H1 (cell line): ENCODE measurements around the gene NECTIN1. TPM values are rescaled to one million over a fixed set of nuclear protein-coding genes. Genes with fewer than 3 reads are reported as not detected.

Experiments
- CTCF ChIA-PET: fragments of 300-600 bp; sonication (Branson Sonifier 250); formaldehyde crosslinking; loops from one replicate; lab custom pipeline; 2021; ENCODE audit not compliant: partially characterized antibody; lab: Charles Lee
- POLR2A ChIA-PET: fragments of 300-600 bp; sonication (Branson Sonifier 250); formaldehyde crosslinking; loops from one replicate; lab custom pipeline; 2021; ENCODE audit warnings: inconsistent platforms; ENCODE audit not compliant: partially characterized antibody; lab: Charles Lee
- DNase-seq, 2 experiments: peaks; one replicate each; pipeline versions ENCODE4 v3.0.0 to v3.0.0-alpha.2; 2010 to 2022; ENCODE audit warnings: low spot score in 2 of 2, low read depth in 1 of 2, mixed read lengths in 1 of 2
- FAIRE-seq: peaks from 2 replicates; lab custom pipeline; 2011; peaks lifted over from hg19 to GRCh38; lab: Jason Lieb, UNC
- H2AFZ ChIP-seq: 2 replicates; pipeline ENCODE4 v1.8.1; 2012; ENCODE audit warnings: low read length, inconsistent platforms
- H2AK5ac ChIP-seq: 2 replicates; pipeline ENCODE4 v1.6.1; 2013; ENCODE audit warnings: low read depth, low read length
- H2BK120ac ChIP-seq: replicated peaks from 2 replicates; pipeline ENCODE3; 2013; ENCODE audit warnings: low read depth, low read length, inconsistent platforms
- H2BK12ac ChIP-seq: 2 replicates; pipeline ENCODE4 v1.6.1; 2013; ENCODE audit warnings: low read depth, low read length
- H2BK15ac ChIP-seq: 2 replicates; pipeline ENCODE4 v1.6.1; 2013; ENCODE audit warnings: low read length
- H2BK20ac ChIP-seq: 2 replicates; pipeline ENCODE4 v1.6.1; 2013; ENCODE audit warnings: low read length
- H2BK5ac ChIP-seq: 2 replicates; pipeline ENCODE4 v1.6.1; 2013; ENCODE audit warnings: low read depth, low read length
- H3K14ac ChIP-seq: 2 replicates; pipeline ENCODE4 v1.6.1; 2013; ENCODE audit warnings: inconsistent platforms; ENCODE audit not compliant: insufficient read length
- H3K18ac ChIP-seq: 2 replicates; pipeline ENCODE4 v1.6.1; 2013; ENCODE audit warnings: low read length; ENCODE audit errors: extremely low read depth
- H3K23ac ChIP-seq: 2 replicates; pipeline ENCODE4 v1.6.1; 2013; ENCODE audit warnings: inconsistent platforms; ENCODE audit not compliant: insufficient read length
- H3K23me2 ChIP-seq: 2 replicates; pipeline ENCODE4 v1.6.1; 2013; ENCODE audit warnings: low read depth, low read length
- H3K27ac ChIP-seq: 2 replicates; pipeline ENCODE4 v1.6.1; 2011; ENCODE audit warnings: low read depth, low read length, inconsistent platforms
- H3K27me3 ChIP-seq, 4 experiments: replicated peaks in 1 of 4; 1 replicate in 1 of 4; 2 replicates in 3 of 4; pipeline versions ENCODE4 v1.6.1 to v1.8.1; 2011 to 2013; ENCODE audit warnings: low read length in 3 of 4, mild to moderate bottlenecking in 3 of 4, inconsistent platforms in 2 of 4, mixed read lengths in 2 of 4, moderate library complexity in 1 of 4; ENCODE audit not compliant: control insufficient read depth in 3 of 4, insufficient read depth in 3 of 4; ENCODE audit errors: extremely low read depth in 1 of 4
- H3K36me3 ChIP-seq, 4 experiments: 2 replicates each; pipeline versions ENCODE4 v1.6.1 to v1.8.1; 2011 to 2013; ENCODE audit warnings: mild to moderate bottlenecking in 4 of 4, low read length in 3 of 4, moderate library complexity in 2 of 4, control low read depth in 1 of 4, inconsistent platforms in 1 of 4; ENCODE audit not compliant: insufficient read depth in 4 of 4, control insufficient read depth in 2 of 4
- H3K4ac ChIP-seq: replicated peaks from 2 replicates; pipeline ENCODE3; 2013; ENCODE audit warnings: low read length, low read depth, mixed read lengths, inconsistent platforms; ENCODE audit not compliant: insufficient read length
- H3K4me1 ChIP-seq, 4 experiments: replicated peaks in 1 of 4; 1 replicate in 1 of 4; 2 replicates in 3 of 4; pipeline versions ENCODE4 v1.6.1 to v1.8.1; 2011 to 2013; ENCODE audit warnings: low read length in 3 of 4, inconsistent platforms in 2 of 4, mixed read lengths in 1 of 4; ENCODE audit not compliant: insufficient read depth in 4 of 4, control insufficient read depth in 3 of 4
- H3K4me2 ChIP-seq, 2 experiments: 2 replicates each; pipeline versions ENCODE4 v1.6.1 to v1.8.1; 2011 to 2013; ENCODE audit warnings: low read depth in 2 of 2, low read length in 2 of 2, control low read depth in 1 of 2, inconsistent platforms in 1 of 2, mild to moderate bottlenecking in 1 of 2; ENCODE audit not compliant: insufficient read depth in 1 of 2
- H3K4me3 ChIP-seq, 4 experiments: fragments of 200-600, 300-600 bp in 1 of 4; sonication (generic), shearing (Covaris generic), sonication (Bioruptor Twin) in 1 of 4; 2 replicates each; pipeline versions ENCODE4 v1.5.1 to v1.8.1; 2011 to 2016; ENCODE audit warnings: low read length in 4 of 4, low read depth in 3 of 4, control low read depth in 2 of 4, inconsistent platforms in 2 of 4, mild to moderate bottlenecking in 2 of 4, mixed read lengths in 1 of 4, moderate library complexity in 1 of 4; ENCODE audit not compliant: insufficient read depth in 2 of 4; ENCODE audit errors: extremely low read depth in 1 of 4
- H3K56ac ChIP-seq: replicated peaks from 2 replicates; pipeline ENCODE3; 2013; ENCODE audit warnings: low read depth, mild to moderate bottlenecking, mixed read lengths, low read length, inconsistent platforms; ENCODE audit not compliant: insufficient read length
- H3K79me1 ChIP-seq: 2 replicates; pipeline ENCODE4 v1.6.1; 2013; ENCODE audit warnings: low read depth, low read length, control low read depth
- H3K79me2 ChIP-seq, 2 experiments: 2 replicates each; pipeline versions ENCODE4 v1.6.1 to v1.8.1; 2012 to 2013; ENCODE audit warnings: low read length in 2 of 2, mild to moderate bottlenecking in 2 of 2, inconsistent platforms in 1 of 2; ENCODE audit not compliant: insufficient read depth in 2 of 2, control insufficient read depth in 1 of 2
- H3K9ac ChIP-seq, 4 experiments: replicated peaks in 1 of 4; 1 replicate in 1 of 4; 2 replicates in 3 of 4; pipeline versions ENCODE4 v1.6.1 to v1.8.1; 2011 to 2013; ENCODE audit warnings: low read depth in 3 of 4, low read length in 3 of 4, control low read depth in 2 of 4, mild to moderate bottlenecking in 2 of 4, moderate library complexity in 2 of 4, inconsistent platforms in 1 of 4; ENCODE audit errors: extremely low read depth in 1 of 4
- H3K9me3 ChIP-seq, 2 experiments: 2 replicates each; pipeline versions ENCODE4 v1.6.1 to v1.8.1; 2012 to 2013; ENCODE audit warnings: mild to moderate bottlenecking in 2 of 2, moderate library complexity in 2 of 2, control low read depth in 1 of 2, inconsistent platforms in 1 of 2, low read depth in 1 of 2, low read length in 1 of 2, mixed read lengths in 1 of 2; ENCODE audit not compliant: insufficient read depth in 2 of 2
- H4K20me1 ChIP-seq, 2 experiments: replicated peaks in 1 of 2; 2 replicates each; pipeline versions ENCODE3 to v1.8.1; 2011 to 2013; ENCODE audit warnings: inconsistent platforms in 2 of 2, low read length in 2 of 2, mild to moderate bottlenecking in 1 of 2; ENCODE audit not compliant: insufficient read depth in 2 of 2, control insufficient read depth in 1 of 2
- H4K5ac ChIP-seq: 2 replicates; pipeline ENCODE4 v1.6.1; 2013; ENCODE audit warnings: low read length, low read depth, mixed read lengths, inconsistent platforms; ENCODE audit not compliant: insufficient read length
- H4K8ac ChIP-seq: 2 replicates; pipeline ENCODE4 v1.8.0; 2013; ENCODE audit warnings: mild to moderate bottlenecking, moderate library complexity, low read length, inconsistent platforms; ENCODE audit not compliant: insufficient read depth; ENCODE audit errors: extremely low read depth
- H4K91ac ChIP-seq: replicated peaks from 2 replicates; pipeline ENCODE3; 2013; ENCODE audit warnings: low read length, mixed read lengths, inconsistent platforms; ENCODE audit not compliant: insufficient read length
- BACH1 ChIP-seq: IDR thresholded peaks from 2 replicates; pipeline ENCODE4 v1.6.1; 2012; ENCODE audit warnings: low read length, improper control_type of control experiment
- BCL11A ChIP-seq, 2 experiments: IDR thresholded peaks; one replicate each; pipeline ENCODE4 v1.6.1; 2011; ENCODE audit warnings: low read depth in 2 of 2, low read length in 2 of 2, mild to moderate bottlenecking in 2 of 2
- CEBPB ChIP-seq: IDR thresholded peaks from 2 replicates; pipeline ENCODE4 v1.6.1; 2012; ENCODE audit warnings: low read depth, low read length
- E2F6 ChIP-seq: IDR thresholded peaks from 2 replicates; pipeline ENCODE4 v1.6.1; 2012; ENCODE audit warnings: inconsistent platforms
- GABPA ChIP-seq: IDR thresholded peaks from 2 replicates; pipeline ENCODE4 v1.6.1; 2011; ENCODE audit warnings: mild to moderate bottlenecking, low read length, moderate library complexity, borderline replicate concordance; ENCODE audit not compliant: insufficient read depth
- GTF2F1 ChIP-seq: IDR thresholded peaks from 2 replicates; pipeline ENCODE4 v1.6.1; 2012; ENCODE audit warnings: low read depth, low read length, improper control_type of control experiment, borderline replicate concordance
- HDAC2 ChIP-seq, 2 experiments: fragments of 300-600 bp in 1 of 2; sonication (generic) in 1 of 2; IDR thresholded peaks; 2 replicates each; pipeline ENCODE4 v1.6.1; 2011 to 2012; ENCODE audit warnings: low read depth in 2 of 2, low read length in 2 of 2, mild to moderate bottlenecking in 2 of 2, moderate library complexity in 2 of 2, borderline replicate concordance in 1 of 2, inconsistent platforms in 1 of 2
- KDM1A ChIP-seq: fragments of 200-600, 300-600 bp; sonication (generic); IDR thresholded peaks from 2 replicates; pipeline ENCODE4 v1.7.1; 2016; ENCODE audit warnings: mild to moderate bottlenecking, low read length, borderline replicate concordance
- KDM5A ChIP-seq: fragments of 200-600 bp; IDR thresholded peaks from 2 replicates; pipeline ENCODE4 v1.7.1; 2012; ENCODE audit warnings: mild to moderate bottlenecking, low read length, inconsistent platforms, mixed read lengths
- RFX5 ChIP-seq: IDR thresholded peaks from 2 replicates; pipeline ENCODE4 v1.6.1; 2011; ENCODE audit warnings: low read depth, low read length, improper control_type of control experiment, borderline replicate concordance
- SAP30 ChIP-seq: fragments of 300-600 bp; sonication (generic); IDR thresholded peaks from 2 replicates; pipeline ENCODE4 v1.7.1; 2012; ENCODE audit warnings: low read length, moderate library complexity, mild to moderate bottlenecking, inconsistent platforms; ENCODE audit not compliant: insufficient read depth, insufficient replicate concordance
- SP4 ChIP-seq: IDR thresholded peaks from 2 replicates; pipeline ENCODE4 v1.6.1; 2012; ENCODE audit warnings: low read length, inconsistent platforms
- SUZ12 ChIP-seq: fragments of 200-600 bp; sonication (generic); IDR thresholded peaks from 2 replicates; pipeline ENCODE4 v1.6.1; 2012; ENCODE audit warnings: mild to moderate bottlenecking, inconsistent platforms, low read length, moderate library complexity, mixed read lengths
- WGBS, 2 experiments: shearing (Covaris generic) in 1 of 2; methylation state at CpG; one replicate each; pipeline versions ENCODE4 v1.1.6 to v1.1.7; 2013 to 2015; ENCODE audit warnings: low lambda C conversion rate in 2 of 2, mixed read lengths in 2 of 2, inconsistent platforms in 1 of 2, low coverage in 1 of 2, missing lambda C conversion rate in 1 of 2; ENCODE audit not compliant: insufficient replicate concordance in 2 of 2, insufficient coverage in 1 of 2, insufficient read length in 1 of 2; ENCODE audit errors: extremely low coverage in 1 of 2, missing lambda C conversion rate in 1 of 2; 5-methylcytosine and 5-hydroxymethylcytosine counted together
- polyA plus RNA-seq, 7 experiments: library from polyadenylated mRNA; depleted of rRNA in 3 of 7; stranded (reverse) in 5 of 7; unstranded in 2 of 7; fragments of >200 nt in 5 of 7; fragments of 200-250 nt in 2 of 7; gene quantifications; 1 replicate in 5 of 7; 2 replicates in 1 of 7; 4 replicates in 1 of 7; pipeline versions ENCODE4 v1.2.1 to v1.2.3, GENCODE V29; 2011 to 2013; ENCODE audit warnings: missing spikeins in 2 of 7, mixed read lengths in 2 of 7
- total RNA-seq: library from RNA; stranded (reverse); fragmentation: NEBNext Ultra II Directional; extraction: Animal tissue kit (Norgen Biotek cat#: 25700); gene quantifications from 2 replicates; pipeline ENCODE4 v1.2.1, GENCODE V29; 2021

NECTIN1 gene
- total and polyA plus RNA-seq, 2 of the 8 experiments (the other 6 are each of a cell fraction or from before 2014, with no cell fraction given): 43.2 to 97.7 TPM

- no peak overlapping the region for H2AFZ ChIP-seq
- no peak overlapping the region for H2BK12ac ChIP-seq
- no peak overlapping the region; a peak in 1 of 4 replicates for H3K4me2 ChIP-seq
- no peak overlapping the region for H2AK5ac ChIP-seq
- H4K20me1 ChIP-seq: no peaks in the 10 kb centered on the region
- FAIRE-seq: peak; percentile 86
- H2BK15ac ChIP-seq: no peak overlapping the region
- H3K18ac ChIP-seq: no peak overlapping the region
- H3K9ac ChIP-seq: no peak overlapping the region
- no peaks in the 10 kb centered on the region for H3K23me2 ChIP-seq
- no peak overlapping the region for H3K56ac ChIP-seq
- no peaks in the 10 kb centered on the region for H3K36me3 ChIP-seq
- no peak overlapping the region for H3K4me3 ChIP-seq
- H3K27ac ChIP-seq: no peak overlapping the region
- H2BK20ac ChIP-seq: no peak overlapping the region
- H3K79me2 ChIP-seq: no peaks in the 10 kb centered on the region
- H3K4me1 ChIP-seq: peaks cover 0 to 15% (median 6%) of the 10 kb centered on the region in 4 experiments; a peak in 5 of 7 replicates
- no peak overlapping the region for H4K5ac ChIP-seq
- no peaks in the 10 kb centered on the region for H3K9me3 ChIP-seq
- no peak for DNase-seq
- no peak overlapping the region for H3K14ac ChIP-seq
- no peak overlapping the region for H3K4ac ChIP-seq
- no peak overlapping the region for H4K91ac ChIP-seq
- no peak overlapping the region for H2BK120ac ChIP-seq
- CTCF ChIA-PET: interaction anchor here (0.7 to 12.2 kb wide), 18 partner anchors 8 to 490 kb away, joined by 3 to 130 read pairs (median 4); no protein-coding TSS in a partner anchor
- POLR2A ChIA-PET: interaction anchor here (0.9 kb wide), 1 partner anchor 124 kb away, joined by 3 read pairs; no protein-coding TSS in a partner anchor
- no peak overlapping the region for H4K8ac ChIP-seq
- no peaks in the 10 kb centered on the region for H3K79me1 ChIP-seq
- TF ChIP-seq KDM5A (no peak), RFX5 (no peak), SAP30 (no peak), BACH1 (no peak), E2F6 (no peak), GTF2F1 (no peak), BCL11A (IDR thresholded peaks at IDR 0.05; ENCODE audit: low read depth in 2 of 2, low read length in 2 of 2) (no peak), GABPA (no peak), SUZ12 (no peak), SP4 (no peak), CEBPB (no peak), KDM1A (no peak), HDAC2 (IDR thresholded peaks at IDR 0.05; ENCODE audit: borderline replicate concordance in 1 of 2, low read depth in 2 of 2, low read length in 2 of 2) (no peak)
- 28% methylated on average over 5 of the region's 5 CpGs; no CpG with 5 or more reads in 1 of the 2 experiments for WGBS, 2 experiments
- H3K23ac ChIP-seq: no peak overlapping the region
- H2BK5ac ChIP-seq: no peak overlapping the region
- H3K27me3 ChIP-seq: peaks cover 0 to 8% (median 0%) of the 10 kb centered on the region in 4 experiments; a peak in 4 of 7 replicates
These were observed 121.3 kb downstream of the NECTIN1 start for GRCh38 chr11:119607726-119608125.
